Hematopoietic multipotent progenitor cell treated with erythropoietin and hydrocortisone succinate and interleukin-3 and kit ligand, for 17 days (in vitro differentiated cells): ENCODE measurements around the gene PARP14.
"Not testable (repeated sequence)": the region's sequence is repeated elsewhere in the genome, so short reads cannot be mapped to it uniquely, and the experiment has no call there.

Source experiments
- DNase-seq: peaks from one replicate; pipeline ENCODE4 v3.0.0-alpha.2; 2015; ENCODE audit warnings: low spot score

Gene PARP14

DNA sequence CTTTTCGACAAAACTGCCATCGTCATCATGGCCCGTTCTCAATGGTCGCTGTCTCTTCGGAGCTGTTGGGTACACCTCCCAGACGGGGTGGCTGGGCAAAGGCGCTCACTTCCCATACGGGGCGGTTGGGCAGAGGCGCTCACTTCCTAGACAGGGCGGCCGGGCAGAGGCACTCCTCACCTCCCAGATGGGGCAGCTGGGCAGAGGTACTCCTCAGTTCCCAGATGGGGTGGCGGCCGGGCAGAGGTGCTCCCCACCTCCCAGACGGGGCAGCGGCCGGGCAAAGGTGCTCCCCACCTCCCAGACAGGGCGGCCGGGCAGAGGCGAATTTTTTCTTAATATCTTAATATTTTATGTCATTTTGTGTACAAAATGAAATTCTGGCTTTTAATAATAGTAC is 44.5 kb downstream of the PARP14 start:
- no peak for DNase-seq

DNA sequence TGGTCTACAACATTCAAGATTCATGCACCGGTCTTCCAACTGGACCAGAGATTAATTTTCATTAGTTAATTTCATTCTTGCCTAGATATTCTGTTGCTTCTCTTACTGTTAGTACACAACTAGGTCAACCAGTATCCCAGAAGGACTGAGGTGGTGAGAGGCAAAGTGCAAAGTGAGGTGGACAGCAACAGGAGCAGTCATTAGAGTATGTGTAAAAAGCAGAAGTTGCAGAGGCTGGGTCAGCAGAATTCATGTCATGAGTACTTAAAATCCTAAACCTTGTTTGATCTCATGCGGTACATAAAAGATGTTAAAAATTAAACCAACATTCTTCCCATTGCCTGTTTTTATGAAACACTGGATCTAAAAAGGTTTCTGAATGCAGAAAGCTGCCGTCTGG is 46.7 kb downstream of the PARP14 start:
- DNase-seq: no peak

DNA sequence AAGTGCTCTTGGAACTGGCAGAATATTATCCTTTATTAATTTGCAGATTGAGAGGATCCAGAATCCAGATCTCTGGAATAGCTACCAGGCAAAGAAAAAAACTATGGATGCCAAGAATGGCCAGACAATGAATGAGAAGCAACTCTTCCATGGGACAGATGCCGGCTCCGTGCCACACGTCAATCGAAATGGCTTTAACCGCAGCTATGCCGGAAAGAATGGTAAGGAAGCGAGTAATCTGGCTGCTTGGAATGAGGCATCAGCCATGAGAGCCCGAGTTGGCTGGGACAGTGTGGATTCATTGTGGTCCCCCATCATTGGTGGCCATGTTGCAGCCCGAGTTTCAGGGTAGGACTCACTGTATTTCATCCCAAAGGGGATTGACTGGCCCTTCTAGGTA is 47.1 kb downstream of the PARP14 start:
- no peak for DNase-seq

DNA sequence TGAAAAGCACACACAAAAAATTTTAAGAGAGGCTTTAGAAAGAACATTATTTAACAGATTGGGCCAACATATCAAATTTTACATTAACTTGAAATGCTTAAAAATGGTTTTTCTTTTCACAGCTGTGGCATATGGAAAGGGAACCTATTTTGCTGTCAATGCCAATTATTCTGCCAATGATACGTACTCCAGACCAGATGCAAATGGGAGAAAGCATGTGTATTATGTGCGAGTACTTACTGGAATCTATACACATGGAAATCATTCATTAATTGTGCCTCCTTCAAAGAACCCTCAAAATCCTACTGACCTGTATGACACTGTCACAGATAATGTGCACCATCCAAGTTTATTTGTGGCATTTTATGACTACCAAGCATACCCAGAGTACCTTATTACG is 47.5 kb downstream of the PARP14 start:
- no peak for DNase-seq

DNA sequence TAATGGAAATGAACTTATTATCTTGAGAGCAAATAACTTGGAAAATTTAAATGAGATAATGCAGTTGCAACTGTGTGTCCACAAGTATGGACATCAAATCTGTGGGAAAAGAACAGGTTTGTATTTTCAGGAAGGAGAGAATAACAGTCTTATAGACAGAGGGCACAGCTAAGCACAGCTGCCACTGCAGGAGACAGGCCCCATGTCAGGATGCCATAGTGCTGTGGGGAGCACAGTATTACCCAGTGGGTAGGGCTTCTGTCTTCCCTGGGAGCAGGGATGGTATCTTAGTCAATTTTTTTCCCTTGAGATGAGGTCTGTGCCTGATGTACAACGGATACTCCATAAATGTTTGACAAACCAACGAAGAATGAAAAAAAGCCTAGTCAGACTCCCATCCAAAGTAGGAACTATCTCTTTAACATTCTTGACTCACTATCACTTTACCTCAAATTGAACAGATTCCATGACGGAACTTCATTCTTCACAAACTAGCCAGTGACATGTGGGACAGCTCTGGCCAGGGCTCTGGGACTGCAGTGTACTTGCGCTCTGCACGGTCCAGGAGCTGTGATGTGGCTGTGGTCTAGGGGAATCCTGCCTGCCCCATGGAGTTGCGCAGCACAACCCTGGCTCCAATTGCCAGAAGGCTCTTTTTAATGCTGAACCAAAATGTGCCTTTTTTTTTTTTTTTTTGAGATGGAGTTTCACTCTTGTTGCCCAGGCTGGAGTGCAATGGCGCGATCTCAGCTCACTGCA is 48.3 kb downstream of the PARP14 start:
- DNase-seq: no peak

DNA sequence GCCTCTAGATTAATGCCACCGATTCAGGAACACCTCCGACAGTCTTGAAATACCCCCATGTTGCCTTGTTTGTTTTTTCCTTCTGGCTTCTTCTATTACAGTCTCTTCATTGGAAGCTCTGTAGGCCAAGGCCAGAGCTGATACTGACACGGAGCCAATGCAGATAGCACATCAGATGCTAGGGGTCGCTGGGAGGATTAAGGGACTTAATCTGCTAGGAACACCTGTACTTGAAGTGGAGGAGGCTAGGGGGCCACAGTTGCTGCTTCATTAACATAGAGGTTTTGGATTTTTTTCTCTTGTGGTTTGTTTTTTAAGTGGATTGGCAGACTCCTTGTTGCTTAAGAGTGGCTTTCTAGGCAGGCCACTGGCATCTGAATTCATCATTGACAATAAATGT is 49.6 kb downstream of the PARP14 start:
- DNase-seq: no peak

DNA sequence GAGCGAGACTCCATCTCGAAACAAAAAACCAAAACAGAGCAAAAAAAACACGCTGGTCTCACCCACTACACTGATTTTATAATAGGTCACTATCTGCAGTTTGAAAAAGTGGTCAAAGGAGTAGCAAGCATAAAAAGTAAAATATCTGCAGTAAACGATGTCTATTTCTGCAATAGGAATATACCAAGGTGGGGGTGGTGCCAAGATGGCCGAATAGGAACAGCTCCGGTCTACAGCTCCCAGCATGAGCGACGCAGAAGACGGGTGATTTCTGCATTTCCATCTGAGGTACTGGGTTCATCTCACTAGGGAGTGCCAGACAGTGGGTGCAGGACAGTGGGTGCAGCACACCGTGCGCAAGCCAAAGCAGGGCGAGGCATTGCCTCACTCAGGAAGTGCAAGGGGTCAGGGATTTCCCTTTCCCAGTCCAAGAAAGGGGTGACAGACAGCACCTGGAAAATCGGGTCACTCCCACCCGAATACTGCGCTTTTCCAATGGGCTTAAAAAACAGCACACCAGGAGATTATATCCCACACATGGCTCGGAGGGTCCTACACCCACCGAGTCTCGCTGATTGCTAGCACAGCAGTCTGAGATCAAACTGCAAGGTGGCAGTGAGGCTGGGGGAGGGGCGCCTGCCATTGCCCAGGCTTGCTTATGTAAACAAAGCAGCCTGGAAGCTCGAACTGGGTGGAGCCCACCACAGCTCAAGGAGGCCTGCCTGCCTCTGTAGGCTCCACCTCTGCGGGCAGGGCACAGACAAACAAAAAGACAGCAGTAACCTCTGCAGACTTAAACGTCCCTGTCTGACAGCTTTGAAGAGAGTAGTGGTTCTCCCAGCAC is 52.3 kb downstream of the PARP14 start:
- not testable (repeated sequence) for DNase-seq

DNA sequence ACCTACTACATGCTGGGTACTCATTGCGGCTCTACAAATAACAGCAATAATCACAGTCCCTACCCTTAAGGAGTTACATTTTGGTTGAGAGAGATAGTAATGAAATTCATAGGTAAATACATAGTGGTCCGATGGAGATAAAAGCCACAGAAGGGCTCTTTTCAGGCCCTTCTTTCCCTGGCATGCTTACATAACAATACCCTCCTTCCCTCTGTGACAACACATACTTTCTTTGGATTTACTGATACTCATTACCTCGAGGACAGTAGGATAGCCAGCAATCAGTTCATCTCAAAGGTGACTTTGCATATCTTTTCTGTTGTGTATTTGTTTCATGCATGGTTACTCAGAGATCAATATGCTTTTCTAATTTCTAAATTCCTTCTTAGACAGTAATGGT is 58.5 kb downstream of the PARP14 start:
- no peak for DNase-seq

DNA sequence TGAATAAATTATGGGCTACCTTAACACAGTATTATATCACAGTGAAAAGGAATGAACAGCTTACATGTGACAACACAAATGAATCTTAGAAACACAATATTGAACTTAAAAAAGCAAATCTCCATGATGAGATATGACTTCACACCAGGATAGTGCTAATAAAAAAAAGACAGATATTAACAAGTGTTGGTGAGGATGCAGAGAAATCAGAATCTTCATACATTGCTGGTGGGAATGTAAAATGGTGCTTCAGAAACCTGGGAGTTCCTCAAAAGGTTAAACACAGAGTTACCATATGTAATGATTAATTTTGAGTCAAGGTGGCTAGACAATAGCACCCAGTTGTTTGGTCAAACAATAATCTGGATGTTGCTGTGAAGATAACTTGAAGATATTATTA is 61.6 kb downstream of the PARP14 start:
- no peak for DNase-seq

DNA sequence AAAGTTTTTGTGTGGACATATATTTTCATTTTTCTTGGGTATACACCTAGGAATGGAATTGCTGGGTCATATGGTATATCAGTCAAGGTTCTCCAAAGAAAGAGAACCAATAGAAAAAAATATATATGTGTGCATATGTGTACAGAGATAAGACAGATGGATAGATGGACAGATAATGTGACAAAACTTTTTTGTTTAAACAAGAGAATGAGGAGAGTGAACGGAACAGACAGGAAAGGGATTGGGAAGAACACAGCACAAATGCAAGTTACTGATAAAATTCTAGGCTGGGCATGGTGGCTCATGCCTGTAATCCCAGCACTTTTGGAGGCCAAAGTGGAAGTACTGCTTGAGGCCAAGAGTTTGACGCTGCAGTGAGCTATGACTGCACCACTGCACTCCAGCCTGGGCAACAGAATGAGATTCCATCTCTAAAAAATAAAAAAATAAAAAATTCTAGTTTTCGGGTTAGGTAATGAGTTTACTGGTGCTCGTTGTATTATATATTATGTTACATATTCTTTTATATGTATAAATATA is 63.0 kb downstream of the PARP14 start:
- no peak for DNase-seq

DNA sequence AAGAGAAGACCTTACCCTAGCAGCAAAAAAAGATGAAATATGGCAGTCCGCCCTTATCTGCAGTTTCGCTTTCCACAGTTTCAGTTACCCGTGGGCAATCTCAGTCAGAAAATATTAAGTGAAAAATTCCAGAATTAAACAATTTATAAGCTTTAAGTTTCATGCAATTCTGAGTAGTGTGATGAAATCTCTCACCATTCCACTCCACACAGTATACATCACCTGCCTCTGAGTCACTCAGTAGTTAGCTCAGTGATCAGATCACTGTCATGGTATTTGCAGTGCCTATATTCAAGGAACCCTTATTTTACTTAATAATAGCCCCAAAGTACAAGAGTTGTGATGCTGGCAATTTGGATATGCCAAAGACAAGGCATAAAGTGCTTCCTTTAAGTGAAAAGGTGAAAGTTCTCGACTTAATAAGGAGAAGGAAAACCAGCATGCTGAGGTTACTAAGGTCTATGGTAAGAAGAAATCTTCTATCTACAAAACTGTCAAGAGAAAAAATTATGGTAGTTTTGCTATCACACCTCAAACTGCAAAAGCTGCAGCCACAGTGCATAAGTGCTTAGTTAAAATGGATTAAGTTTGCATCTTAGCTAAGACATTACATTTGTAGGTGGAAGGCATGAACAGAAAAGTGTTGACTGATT is 64.9 kb downstream of the PARP14 start:
- DNase-seq: no peak

DNA sequence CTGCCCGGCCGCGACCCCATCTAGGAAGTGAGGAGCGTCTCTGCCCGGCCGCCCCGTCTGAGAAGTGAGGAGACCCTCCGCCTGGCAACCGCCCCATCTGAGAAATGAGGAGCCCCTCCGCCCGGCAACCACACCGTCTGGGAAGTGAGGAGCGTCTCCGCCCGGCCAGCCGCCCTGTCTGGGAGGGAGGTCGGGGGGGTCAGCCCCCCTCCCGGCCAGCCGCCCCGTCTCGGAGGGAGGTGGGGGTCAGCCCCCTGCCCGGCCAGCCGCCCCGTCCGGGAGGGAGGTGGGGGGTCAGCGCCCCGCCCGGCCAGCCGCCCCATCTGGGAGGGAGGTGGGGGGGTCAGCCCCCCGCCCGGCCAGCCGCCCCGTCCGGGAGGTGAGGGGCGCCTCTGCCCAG is 66.7 kb downstream of the PARP14 start:
- not testable (repeated sequence) for DNase-seq

DNA sequence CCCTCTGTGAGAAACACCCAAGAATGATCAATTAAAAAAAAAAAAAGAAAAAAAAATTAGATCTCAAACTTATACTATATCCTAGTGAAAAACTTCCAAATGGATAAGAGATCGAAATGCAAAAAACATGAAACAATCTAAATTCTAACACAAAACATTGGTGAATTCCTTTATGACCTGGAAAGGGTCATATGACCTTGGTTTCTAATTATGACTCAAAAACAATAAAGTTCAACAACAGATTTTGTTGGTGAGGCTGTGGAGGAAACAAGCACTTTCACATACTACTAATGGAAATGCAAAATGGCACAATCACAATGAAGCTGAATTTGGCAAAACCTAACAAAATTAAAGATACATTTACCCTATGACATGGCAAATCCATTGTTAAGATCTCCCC is 67.7 kb downstream of the PARP14 start:
- no peak for DNase-seq

DNA sequence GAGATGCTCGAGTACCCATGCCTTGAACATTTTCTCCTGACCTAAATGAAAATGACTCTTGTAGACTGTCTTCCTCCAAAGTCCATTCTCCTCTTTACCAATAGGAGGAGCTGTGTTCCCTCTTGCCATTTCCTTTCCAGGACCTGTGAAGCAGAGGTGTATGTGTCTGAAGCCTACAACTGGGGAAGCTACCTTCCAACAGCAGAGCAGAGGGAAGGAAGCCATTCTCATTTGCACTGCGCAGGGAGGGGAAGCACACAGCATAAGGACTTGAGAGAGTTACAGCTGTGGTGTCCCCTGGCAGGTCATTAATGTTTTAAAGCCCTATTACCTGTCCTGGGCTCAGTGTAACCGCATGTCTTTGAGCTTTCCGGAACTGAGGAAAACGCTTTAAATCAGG is 74.3 kb downstream of the PARP14 start:
- peak; percentile 70 for DNase-seq

DNA sequence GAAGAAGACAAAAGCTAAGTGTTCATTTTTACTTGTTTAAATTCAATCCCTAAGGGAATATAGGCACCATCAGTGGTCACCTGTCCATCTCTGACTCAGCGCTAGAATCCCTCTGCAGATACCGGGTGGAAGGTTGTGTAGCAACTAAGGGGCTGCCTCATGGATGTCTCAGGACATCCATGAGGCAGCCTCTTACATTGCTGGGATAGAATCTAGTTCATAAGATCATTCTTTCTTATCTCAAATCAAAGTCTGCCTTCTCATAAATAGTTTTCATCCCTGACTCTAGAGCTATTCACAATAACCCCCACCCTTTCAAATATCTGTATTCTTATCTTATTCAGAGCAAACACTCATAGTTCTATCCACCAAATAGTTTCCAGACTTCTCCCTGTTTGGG is 74.9 kb downstream of the PARP14 start:
- DNase-seq: no peak

DNA sequence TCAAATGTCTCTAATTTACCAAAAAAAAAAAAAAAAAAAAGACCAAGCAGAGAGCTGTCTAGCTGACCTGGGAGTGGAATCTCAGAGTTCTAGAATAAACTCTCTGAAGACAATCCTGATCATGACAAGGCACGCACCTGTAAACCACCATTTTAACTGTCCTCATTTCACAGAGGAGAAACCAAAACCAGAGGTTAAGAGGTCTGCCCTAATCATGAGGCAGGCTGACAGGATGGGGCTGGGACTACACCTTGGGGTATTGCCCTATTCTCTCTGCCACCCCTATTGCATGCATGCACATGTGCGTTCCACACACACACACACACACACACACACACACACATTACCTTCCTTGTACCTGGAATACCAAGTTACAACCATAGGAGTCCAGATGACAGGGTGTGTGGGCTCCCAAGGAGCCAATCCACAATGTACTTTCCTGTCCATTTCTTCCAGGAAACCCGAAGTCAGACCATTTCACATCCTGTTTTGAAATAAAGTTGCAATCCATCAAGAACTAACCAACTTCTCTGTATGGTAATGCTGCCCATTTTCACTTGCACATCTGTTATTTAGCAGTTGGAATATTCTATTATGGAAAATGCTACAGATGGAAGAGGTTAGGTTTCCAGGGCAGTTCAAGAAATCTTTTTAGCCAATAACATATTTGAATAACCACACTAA is 78.4 kb downstream of the PARP14 start:
- no peak for DNase-seq

DNA sequence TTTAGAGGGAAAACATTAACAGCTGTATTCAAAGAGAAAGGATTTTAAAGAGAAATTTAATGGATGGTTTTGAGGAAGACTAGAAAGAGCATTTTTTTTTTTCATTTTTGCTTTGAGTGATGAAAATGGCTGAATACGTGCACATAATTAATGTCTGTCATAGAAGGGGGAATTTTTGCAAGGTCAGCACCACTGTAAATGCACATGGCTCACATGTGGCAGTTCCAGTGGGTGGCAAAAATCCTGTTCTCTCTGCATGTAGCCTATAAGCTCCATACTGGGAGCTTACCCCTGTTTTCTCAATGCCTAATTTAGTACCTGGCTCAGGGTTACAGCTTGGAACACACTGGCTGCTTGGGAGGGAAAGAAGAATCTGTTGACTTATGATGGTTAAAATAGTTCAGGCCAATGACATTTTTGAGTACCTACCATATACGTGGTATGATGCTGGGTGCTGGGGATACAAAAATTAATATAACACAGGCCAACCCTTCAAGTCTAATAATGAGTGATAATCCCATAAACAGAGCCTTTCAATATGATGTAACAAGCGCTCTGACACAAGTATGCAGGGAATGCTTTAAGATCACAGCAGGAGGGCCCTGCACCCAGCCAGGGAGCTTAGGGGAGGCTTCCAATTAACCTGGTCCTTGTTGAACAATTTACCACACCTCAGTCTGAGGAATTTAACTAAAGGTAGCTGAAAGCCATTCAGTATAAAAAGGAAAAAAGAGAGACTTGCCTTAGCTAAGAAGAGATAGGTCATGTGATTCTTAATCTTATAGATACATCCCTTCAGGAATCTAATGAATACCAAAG is 80.0 kb downstream of the PARP14 start:
- DNase-seq: no peak

DNA sequence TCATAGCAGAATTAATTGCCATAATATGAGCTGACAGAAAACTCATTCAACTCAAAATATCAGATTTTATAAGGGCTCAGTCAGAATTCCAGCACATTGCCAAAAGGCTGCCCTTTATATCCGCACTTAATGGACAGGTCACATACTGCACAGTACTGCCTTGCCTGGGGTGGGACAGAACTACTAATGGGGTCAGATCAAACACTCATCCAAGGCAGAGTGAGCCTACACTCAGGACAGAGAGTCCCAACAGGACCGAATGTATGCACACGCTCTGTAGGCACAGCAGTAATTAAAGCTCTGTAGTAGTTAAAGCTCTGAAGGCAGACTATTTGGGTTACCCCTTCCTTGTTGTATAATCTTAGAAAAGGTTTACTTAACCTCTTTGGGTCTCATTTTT is 85.8 kb downstream of the PARP14 start:
- no peak for DNase-seq

DNA sequence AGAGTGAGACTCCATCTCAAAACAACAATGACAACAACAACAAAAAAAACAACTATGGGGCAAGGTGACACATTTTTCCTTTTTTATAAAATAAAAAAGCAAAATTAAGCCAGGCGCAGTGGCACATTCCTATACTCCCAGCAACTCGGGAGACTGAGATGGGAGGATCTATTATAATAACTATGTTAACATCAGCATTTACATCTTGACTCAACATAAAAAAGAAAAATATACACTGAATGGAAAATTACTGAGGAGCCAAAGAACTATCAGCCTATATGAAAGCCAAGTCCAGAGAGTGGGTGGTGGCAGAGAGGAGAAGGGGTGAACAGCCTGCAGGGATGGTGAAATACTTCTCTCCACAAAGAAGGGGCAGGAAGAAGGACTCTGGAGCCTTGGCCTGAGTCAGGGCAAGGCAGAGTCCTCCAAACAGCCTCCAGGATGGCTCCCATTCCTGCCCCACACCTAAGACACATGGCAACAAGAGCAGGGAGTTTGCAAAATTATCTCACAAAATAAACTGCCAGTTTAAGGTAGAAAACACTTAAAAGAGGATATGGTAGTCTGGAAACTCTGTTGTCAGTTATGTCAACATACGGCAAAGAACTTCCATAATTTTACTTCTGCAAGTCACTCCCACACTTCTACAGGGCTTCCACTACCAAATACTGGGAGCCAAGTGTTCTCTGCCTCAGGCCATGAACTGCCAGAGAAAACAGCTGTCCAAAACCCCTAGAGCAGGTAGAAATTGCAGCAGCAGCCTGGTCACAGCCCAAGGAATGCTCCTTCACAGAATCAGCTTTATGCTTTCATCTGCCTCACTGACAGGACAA is 87.1 kb downstream of the PARP14 start:
- no peak for DNase-seq

DNA sequence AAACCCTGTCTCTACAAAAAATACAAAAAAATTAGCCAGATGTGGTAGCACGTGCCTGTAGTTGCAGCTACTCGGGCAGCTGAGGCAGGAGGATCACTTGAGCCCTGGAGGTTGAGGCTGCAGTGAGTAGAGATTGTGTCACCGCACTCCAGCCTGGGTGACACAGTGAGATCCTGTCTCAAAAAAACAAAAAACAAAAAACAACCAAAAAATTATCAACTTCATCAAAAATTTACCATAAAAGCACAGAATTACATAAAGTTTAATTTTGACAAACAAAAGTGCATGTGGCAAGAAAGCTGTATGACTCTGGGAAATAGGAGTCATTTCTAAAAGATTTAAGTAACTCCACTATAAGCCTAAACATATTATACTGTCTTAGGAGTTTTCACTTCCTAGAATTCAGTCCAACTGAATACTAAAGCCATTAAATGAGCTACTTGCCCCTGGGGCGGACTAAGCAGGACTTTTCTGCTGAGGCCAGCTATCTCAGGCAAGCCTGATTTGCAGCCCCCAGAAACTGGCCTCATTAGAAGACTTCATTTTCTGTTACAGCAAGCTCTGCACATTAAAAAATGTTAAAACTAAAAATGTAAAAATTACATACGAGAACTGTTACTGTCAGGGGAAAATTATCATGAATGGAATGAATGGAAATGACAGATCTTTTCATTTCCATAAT is 90.0 kb downstream of the PARP14 start:
- no peak for DNase-seq
